HepG2 (cell line): ENCODE measurements around the gene NAB2.

Experiments
- BRF2 ChIP-seq: sonication (generic); formaldehyde crosslinking; IDR thresholded peaks from 2 replicates; pipeline ENCODE4 v1.8.1; 2022; ENCODE audit warnings: mild to moderate bottlenecking, missing genetic modification reagents
- GABPA ChIP-seq, 2 experiments: IDR thresholded peaks; 2 replicates each; pipeline ENCODE4 v1.6.1; 2011 to 2016; ENCODE audit warnings: low read depth in 2 of 2, low read length in 1 of 2, missing biosample characterization in 1 of 2, missing genetic modification characterization in 1 of 2
- MAX ChIP-seq: IDR thresholded peaks from 2 replicates; pipeline ENCODE4 v1.6.1; 2012; ENCODE audit warnings: inconsistent platforms
- ZEB1 ChIP-seq: IDR thresholded peaks from 2 replicates; pipeline ENCODE4 v1.6.1; 2012; ENCODE audit warnings: mild to moderate bottlenecking, low read depth, inconsistent platforms; ENCODE audit not compliant: insufficient replicate concordance
- ZKSCAN1 ChIP-seq: fragments of 150-350 bp; IDR thresholded peaks from 2 replicates; pipeline ENCODE4 v1.6.1; 2014; ENCODE audit warnings: low read length
- ZNF143 ChIP-seq: sonication (generic); formaldehyde crosslinking; IDR thresholded peaks from 2 replicates; pipeline ENCODE4 v1.4.0; 2020; ENCODE audit warnings: missing genetic modification reagents
- ZNF205 ChIP-seq: IDR thresholded peaks from 2 replicates; pipeline ENCODE4 v1.6.1; 2018; ENCODE audit warnings: missing biosample characterization, missing genetic modification reagents
- TF ChIP-seq, protein P1 (sequence below): sonication (generic); formaldehyde crosslinking; IDR thresholded peaks from 2 replicates; pipeline ENCODE4 v1.5.0; 2020; ENCODE audit warnings: mild to moderate bottlenecking, missing genetic modification reagents, moderate library complexity

DNA sequence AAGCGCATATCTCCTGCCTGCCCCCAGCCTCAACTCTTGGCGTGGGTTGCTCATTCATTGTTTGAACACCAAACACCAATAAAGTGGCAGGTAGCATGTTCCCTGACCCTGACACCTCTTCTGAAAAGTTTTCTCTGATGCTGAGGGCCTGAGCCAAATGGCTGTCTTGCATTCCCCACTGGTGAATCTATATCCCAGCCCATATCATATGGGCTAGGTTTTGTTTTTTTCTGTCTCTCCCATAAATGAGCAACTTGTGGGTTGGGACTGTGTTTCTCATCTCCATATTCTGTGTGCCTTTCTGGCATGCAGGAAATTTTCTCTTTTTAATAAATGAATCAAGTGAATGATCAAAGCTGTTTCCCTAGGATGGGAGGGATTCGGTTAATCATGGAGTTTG, 44.0 kb upstream of the NAB2 start:
- TF ChIP-seq MAX, result no peak
- TF ChIP-seq, protein P1, sequence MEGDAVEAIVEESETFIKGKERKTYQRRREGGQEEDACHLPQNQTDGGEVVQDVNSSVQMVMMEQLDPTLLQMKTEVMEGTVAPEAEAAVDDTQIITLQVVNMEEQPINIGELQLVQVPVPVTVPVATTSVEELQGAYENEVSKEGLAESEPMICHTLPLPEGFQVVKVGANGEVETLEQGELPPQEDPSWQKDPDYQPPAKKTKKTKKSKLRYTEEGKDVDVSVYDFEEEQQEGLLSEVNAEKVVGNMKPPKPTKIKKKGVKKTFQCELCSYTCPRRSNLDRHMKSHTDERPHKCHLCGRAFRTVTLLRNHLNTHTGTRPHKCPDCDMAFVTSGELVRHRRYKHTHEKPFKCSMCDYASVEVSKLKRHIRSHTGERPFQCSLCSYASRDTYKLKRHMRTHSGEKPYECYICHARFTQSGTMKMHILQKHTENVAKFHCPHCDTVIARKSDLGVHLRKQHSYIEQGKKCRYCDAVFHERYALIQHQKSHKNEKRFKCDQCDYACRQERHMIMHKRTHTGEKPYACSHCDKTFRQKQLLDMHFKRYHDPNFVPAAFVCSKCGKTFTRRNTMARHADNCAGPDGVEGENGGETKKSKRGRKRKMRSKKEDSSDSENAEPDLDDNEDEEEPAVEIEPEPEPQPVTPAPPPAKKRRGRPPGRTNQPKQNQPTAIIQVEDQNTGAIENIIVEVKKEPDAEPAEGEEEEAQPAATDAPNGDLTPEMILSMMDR (CRISPR knock-in tag), result no peak
- TF ChIP-seq ZNF143 (CRISPR knock-in tag), result no peak
- TF ChIP-seq ZKSCAN1, result no peak
- TF ChIP-seq GABPA (IDR thresholded peaks at IDR 0.05; ENCODE audit: low read depth, low read length), result no peak
- TF ChIP-seq GABPA (CRISPR knock-in tag; IDR thresholded peaks at IDR 0.05; ENCODE audit: low read depth), result no peak
- no peak for TF ChIP-seq BRF2 (CRISPR knock-in tag)
- no peak for TF ChIP-seq ZEB1
- no peak for TF ChIP-seq ZNF205 (CRISPR knock-in tag)
